WI38 (cell line): ENCODE data around the gene IQCK.

Experiments used
- H3K4me3 ChIP-seq: 2 replicates; pipeline ENCODE4 v1.5.1; 2011; ENCODE audit warnings: low read depth, mild to moderate bottlenecking, control low read depth, low read length
- CTCF ChIP-seq: IDR thresholded peaks from 2 replicates; pipeline ENCODE4 v1.5.1; 2012; ENCODE audit warnings: low read depth, mild to moderate bottlenecking, control low read depth, low read length

Gene IQCK

DNA sequence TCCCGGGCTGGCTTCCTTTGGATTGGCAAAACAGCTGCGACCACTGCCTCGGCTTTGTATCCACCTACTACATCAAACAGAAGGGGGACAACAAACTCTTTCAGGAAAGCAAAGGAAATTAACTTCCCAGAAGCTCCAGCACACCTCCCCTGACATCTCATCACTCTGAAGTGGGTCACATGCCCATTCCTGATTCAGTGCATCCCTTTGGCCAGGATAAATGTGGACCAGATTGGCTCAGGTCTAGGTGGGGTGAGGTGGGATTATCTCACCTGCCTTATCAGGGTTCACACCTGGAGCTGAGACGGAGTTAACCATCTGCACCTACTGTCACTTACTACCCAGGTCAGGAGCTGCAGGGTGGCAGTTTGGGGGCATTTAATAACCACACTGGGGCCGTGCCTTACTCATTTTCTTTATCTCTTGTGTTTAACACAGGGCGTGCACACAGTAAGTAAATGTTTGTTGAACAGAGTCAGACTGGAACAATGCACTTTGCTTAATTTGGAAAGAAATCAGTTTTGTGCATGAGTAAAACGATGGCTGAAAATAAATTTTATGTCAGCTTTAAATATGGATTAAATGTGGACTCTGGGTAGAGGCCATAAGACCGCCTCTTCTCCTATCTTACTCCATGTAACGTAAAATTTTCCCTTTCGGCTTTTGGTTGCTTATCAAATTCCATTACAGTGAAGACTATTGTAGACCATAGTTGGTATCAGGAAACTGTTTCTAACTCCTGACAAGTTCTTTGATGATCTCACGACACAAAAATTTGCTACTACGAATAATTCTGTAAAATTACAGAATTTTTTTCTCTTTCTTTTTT, 36.0 kb downstream of the IQCK start:
- no peak for TF ChIP-seq CTCF
- no peak overlapping the region for H3K4me3 ChIP-seq

DNA sequence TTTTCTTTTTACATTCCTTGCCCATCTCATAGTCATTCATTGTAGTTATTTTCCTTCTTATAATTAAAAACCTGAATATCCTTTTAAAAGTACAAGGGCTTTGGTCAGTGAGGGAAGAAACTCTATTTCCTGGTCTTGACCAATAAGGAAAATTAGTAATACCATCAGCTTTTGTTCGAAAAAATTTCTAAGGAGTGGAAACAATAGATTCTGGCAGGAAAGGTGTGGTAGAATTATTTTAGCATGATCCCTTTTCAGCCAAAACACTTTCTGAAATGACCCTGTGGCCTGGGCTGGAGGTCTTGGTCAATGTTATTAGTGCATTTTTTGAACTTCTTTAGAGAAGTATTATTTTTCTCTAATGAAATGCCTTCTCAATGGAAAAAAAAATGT, 36.6 kb downstream of the IQCK start:
- no peak for TF ChIP-seq CTCF

GRCh38 chr16:19755268-19755667, 37.2 kb downstream of the IQCK start:
- no peak overlapping the region for H3K4me3 ChIP-seq
- no peak for TF ChIP-seq CTCF

More for the DNA sequence above, 36.6 kb downstream of the IQCK start:
- no peak overlapping the region for H3K4me3 ChIP-seq

GRCh38 chr16:19757026-19757425, 39.0 kb downstream of the IQCK start:
- no peak overlapping the region for H3K4me3 ChIP-seq
- no peak for TF ChIP-seq CTCF

GRCh38 chr16:19757762-19758595, 39.9 kb downstream of the IQCK start:
- peak overlapping the region; percentile 30 for H3K4me3 ChIP-seq
- TF ChIP-seq CTCF: no peak

DNA sequence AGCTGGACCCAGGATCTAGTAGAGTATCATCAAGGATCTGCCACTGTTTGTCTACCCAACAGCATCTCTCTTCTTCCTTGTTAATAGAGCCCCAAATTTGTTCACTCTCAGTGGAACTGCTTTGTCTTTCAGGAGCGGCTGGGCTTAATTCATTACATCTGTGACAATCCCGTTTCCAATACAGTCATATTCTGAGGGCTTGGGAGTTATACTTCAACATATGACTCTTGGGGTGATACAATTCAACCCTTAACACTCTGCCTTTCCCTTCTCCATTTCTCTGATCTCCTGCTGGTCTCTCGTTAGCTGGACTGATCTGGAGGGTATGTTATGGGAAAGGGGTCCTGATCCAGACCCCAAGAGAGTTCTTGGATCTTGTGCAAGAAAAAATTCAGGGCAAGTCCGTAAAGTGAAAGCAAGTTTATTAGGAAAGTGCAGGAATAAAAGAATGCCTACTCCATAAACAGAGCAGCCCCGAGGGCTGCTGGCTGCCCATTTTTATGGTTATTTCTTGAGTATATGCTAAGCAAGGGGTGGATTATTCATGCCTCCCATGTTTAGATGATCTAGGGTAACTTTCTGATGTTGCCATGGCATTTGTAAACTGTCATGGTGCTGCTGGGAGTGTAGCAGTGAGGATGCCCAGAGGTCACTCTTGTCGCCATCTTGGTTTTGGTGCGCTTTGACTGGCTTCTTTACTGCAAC, 42.4 kb downstream of the IQCK start:
- no peak overlapping the region for H3K4me3 ChIP-seq
- TF ChIP-seq CTCF: no peak
